ENCODE data around the gene TMEM47.

GRCh38 chrX:34580069-34580468, 77.0 kb downstream of the TMEM47 start:
- TF ChIP-seq YY1 (IDR thresholded peaks at IDR 0.05; ENCODE audit: low read depth) (no peak), REST (IDR thresholded peaks at IDR 0.05; ENCODE audit: low read depth) (no peak), RAD21 (IDR thresholded peaks at IDR 0.05; ENCODE audit: low read depth) (no peak), EP300 (IDR thresholded peaks at IDR 0.05; ENCODE audit: borderline replicate concordance) (no peak), TCF12 (IDR thresholded peaks at IDR 0.05; ENCODE audit: low read depth) (no peak), USF1 (IDR thresholded peaks at IDR 0.05) (no peak), TEAD4 (IDR thresholded peaks at IDR 0.05) (no peak), CREB1 (IDR thresholded peaks at IDR 0.05; ENCODE audit: low read depth) (no peak)

Measured in Ishikawa (cell line).